Fibroblast of lung (primary cell): ENCODE data around the gene ARHGEF4.

ENCODE experiments used
- CTCF ChIP-seq, 2 donors: IDR thresholded peaks in 1 of 2; conservative IDR thresholded peaks in 1 of 2; 1 replicate in 1 of 2; 2 replicates in 1 of 2; pipeline ENCODE4 v1.5.1; 2011 to 2012; ENCODE audit warnings: low read length in 2 of 2, control low read depth in 1 of 2, inconsistent platforms in 1 of 2, low read depth in 1 of 2, mild to moderate bottlenecking in 1 of 2
- EZH2 ChIP-seq: IDR thresholded peaks from 2 replicates; pipeline ENCODE4 v1.5.1; 2012; ENCODE audit warnings: low read length, control low read depth, mild to moderate bottlenecking; ENCODE audit errors: missing control alignments

- TF ChIP-seq CTCF (conservative IDR thresholded peaks at IDR 0.05 in 1 of 2, IDR thresholded peaks at IDR 0.05 in 1 of 2; ENCODE audit: low read depth in 1 of 2, low read length in 2 of 2) (no peak), EZH2 (no peak)
Observed at GRCh38 chr2:131036269-131036668, 199.6 kb downstream of the ARHGEF4 start.
